ENCODE results near the gene SMIM36.
"Not testable (repeated sequence)": the region's sequence is repeated elsewhere in the genome, so short reads cannot be mapped to it uniquely, and the experiment has no call there.

SMIM36 gene

GRCh38 chr17:55433029-55433628 is 78.1 kb downstream of the SMIM36 start:
- DNase-seq = no peak

- DNase-seq = no peak
Measured at GRCh38 chr17:55432358-55433028, 78.8 kb downstream of the SMIM36 start.

GRCh38 chr17:55431914-55432313 is 79.3 kb downstream of the SMIM36 start:
- DNase-seq = not testable (repeated sequence)

GRCh38 chr17:55430541-55431288 is 80.5 kb downstream of the SMIM36 start:
- DNase-seq = no peak

- no peak for DNase-seq
Measured at GRCh38 chr17:55427587-55427882, 83.7 kb downstream of the SMIM36 start.

GRCh38 chr17:55426851-55427586 is 84.2 kb downstream of the SMIM36 start:
- peak; percentile 76 for DNase-seq

- DNase-seq = no peak
Measured at GRCh38 chr17:55424893-55425540, 86.2 kb downstream of the SMIM36 start.

- DNase-seq = no peak
Measured at GRCh38 chr17:55423535-55423934, 87.7 kb downstream of the SMIM36 start.

- DNase-seq = not testable (repeated sequence)
Measured at GRCh38 chr17:55422828-55423164, 88.5 kb downstream of the SMIM36 start.

GRCh38 chr17:55421179-55421934 is 89.9 kb downstream of the SMIM36 start, which contains the start of gene MMD:
TSS of gene MMD (minus strand) at chr17:55421835. CDS start at chr17:55421695, 140 bp downstream.
- no peak for DNase-seq

- no peak for DNase-seq
Measured at GRCh38 chr17:55420776-55421178, 90.5 kb downstream of the SMIM36 start.

- DNase-seq = peak; percentile 75
Measured at GRCh38 chr17:55420067-55420775, 91.0 kb downstream of the SMIM36 start.

- no peak for DNase-seq
Measured at GRCh38 chr17:55418369-55419268, 92.6 kb downstream of the SMIM36 start.

GRCh38 chr17:55417411-55418268 is 93.6 kb downstream of the SMIM36 start:
- no peak for DNase-seq

GRCh38 chr17:55416470-55417052 is 94.7 kb downstream of the SMIM36 start:
- DNase-seq = peak; percentile 70

- no peak for DNase-seq
Measured at GRCh38 chr17:55416000-55416399, 95.3 kb downstream of the SMIM36 start.

GRCh38 chr17:55414983-55415382 is 96.3 kb downstream of the SMIM36 start:
- no peak for DNase-seq

GRCh38 chr17:55413825-55414489 is 97.3 kb downstream of the SMIM36 start:
- DNase-seq = no peak
